ENCODE data around the gene ANKRD33B.
"Not testable (repeated sequence)": the region's sequence is repeated elsewhere in the genome, so short reads cannot be mapped to it uniquely, and the experiment has no call there.

ANKRD33B gene

GRCh38 chr5:10633271-10634049, 69.6 kb downstream of the ANKRD33B start:
- no peak for DNase-seq

GRCh38 chr5:10634050-10634449, 70.2 kb downstream of the ANKRD33B start:
- DNase-seq: no peak

- DNase-seq: no peak
Measured at GRCh38 chr5:10634562-10634961, 70.7 kb downstream of the ANKRD33B start.

GRCh38 chr5:10635257-10635866, 71.5 kb downstream of the ANKRD33B start:
- no peak for DNase-seq

GRCh38 chr5:10635867-10636350, 72.0 kb downstream of the ANKRD33B start:
- no peak for DNase-seq

- DNase-seq: no peak
Measured at GRCh38 chr5:10636363-10637142, 72.7 kb downstream of the ANKRD33B start.

- no peak for DNase-seq
Measured at GRCh38 chr5:10637944-10638343, 74.1 kb downstream of the ANKRD33B start.

GRCh38 chr5:10638723-10639122, 74.9 kb downstream of the ANKRD33B start:
- not testable (repeated sequence) for DNase-seq

- no peak for DNase-seq
Measured at GRCh38 chr5:10639846-10640368, 76.0 kb downstream of the ANKRD33B start.

- no peak for DNase-seq
Measured at GRCh38 chr5:10642367-10642766, 78.5 kb downstream of the ANKRD33B start.

GRCh38 chr5:10644192-10644591, 80.3 kb downstream of the ANKRD33B start:
- DNase-seq: no peak

- DNase-seq: no peak
Measured at GRCh38 chr5:10645146-10645545, 81.3 kb downstream of the ANKRD33B start.

- DNase-seq: no peak
Measured at GRCh38 chr5:10645671-10646070, 81.8 kb downstream of the ANKRD33B start.

- no peak for DNase-seq
Measured at GRCh38 chr5:10647640-10648039, 83.8 kb downstream of the ANKRD33B start.

- DNase-seq: no peak
Measured at GRCh38 chr5:10648806-10649665, 85.2 kb downstream of the ANKRD33B start.

GRCh38 chr5:10649666-10650380, 86.0 kb downstream of the ANKRD33B start:
- no peak for DNase-seq

- DNase-seq: no peak
Measured at GRCh38 chr5:10652151-10652550, 88.3 kb downstream of the ANKRD33B start.

GRCh38 chr5:10652606-10653005, 88.7 kb downstream of the ANKRD33B start:
- DNase-seq: no peak

- no peak for DNase-seq
Measured at GRCh38 chr5:10653043-10653442, 89.2 kb downstream of the ANKRD33B start.

- no peak for DNase-seq
Measured at GRCh38 chr5:10653751-10654400, 90.0 kb downstream of the ANKRD33B start.
